GM12864 (cell line): ENCODE data around the gene OSBPL10.

ENCODE experiments used
- DNase-seq: peaks from one replicate; pipeline ENCODE4 v3.0.0-alpha.2; 2011; ENCODE audit warnings: low read depth
- H3K4me3 ChIP-seq: 2 replicates; pipeline ENCODE4 v1.5.1; 2011; ENCODE audit warnings: mild to moderate bottlenecking, low read depth, low read length, control low read depth
- CTCF ChIP-seq: IDR thresholded peaks from 2 replicates; pipeline ENCODE4 v1.5.1; 2011; ENCODE audit warnings: low read depth, mild to moderate bottlenecking, moderate library complexity, low read length, control low read depth, inconsistent platforms; ENCODE audit errors: missing control alignments

The OSBPL10 gene

GRCh38 chr3:31908391-31909097 is 72.5 kb downstream of the OSBPL10 start:
- no peak for DNase-seq
- no peak overlapping the region for H3K4me3 ChIP-seq
- TF ChIP-seq CTCF = no peak

- no peak overlapping the region for H3K4me3 ChIP-seq
- TF ChIP-seq CTCF = no peak
- no peak for DNase-seq
Measured at GRCh38 chr3:31906182-31906581, 74.9 kb downstream of the OSBPL10 start.

GRCh38 chr3:31903686-31904431 is 77.2 kb downstream of the OSBPL10 start:
- TF ChIP-seq CTCF = no peak

GRCh38 chr3:31900583-31900982 is 80.5 kb downstream of the OSBPL10 start:
- no peak for DNase-seq
- no peak for TF ChIP-seq CTCF
- H3K4me3 ChIP-seq = no peak overlapping the region

More at GRCh38 chr3:31903686-31904431, 77.2 kb downstream of the OSBPL10 start:
- DNase-seq = no peak
- H3K4me3 ChIP-seq = no peak overlapping the region

- no peak for DNase-seq
- H3K4me3 ChIP-seq = no peak overlapping the region
- TF ChIP-seq CTCF = no peak
Measured at GRCh38 chr3:31896648-31897433, 84.2 kb downstream of the OSBPL10 start.

GRCh38 chr3:31896026-31896425 is 85.0 kb downstream of the OSBPL10 start:
- H3K4me3 ChIP-seq = no peak overlapping the region
- no peak for TF ChIP-seq CTCF
- no peak for DNase-seq
